ENCODE measurements around the gene SCN4B.

SCN4B gene

DNA sequence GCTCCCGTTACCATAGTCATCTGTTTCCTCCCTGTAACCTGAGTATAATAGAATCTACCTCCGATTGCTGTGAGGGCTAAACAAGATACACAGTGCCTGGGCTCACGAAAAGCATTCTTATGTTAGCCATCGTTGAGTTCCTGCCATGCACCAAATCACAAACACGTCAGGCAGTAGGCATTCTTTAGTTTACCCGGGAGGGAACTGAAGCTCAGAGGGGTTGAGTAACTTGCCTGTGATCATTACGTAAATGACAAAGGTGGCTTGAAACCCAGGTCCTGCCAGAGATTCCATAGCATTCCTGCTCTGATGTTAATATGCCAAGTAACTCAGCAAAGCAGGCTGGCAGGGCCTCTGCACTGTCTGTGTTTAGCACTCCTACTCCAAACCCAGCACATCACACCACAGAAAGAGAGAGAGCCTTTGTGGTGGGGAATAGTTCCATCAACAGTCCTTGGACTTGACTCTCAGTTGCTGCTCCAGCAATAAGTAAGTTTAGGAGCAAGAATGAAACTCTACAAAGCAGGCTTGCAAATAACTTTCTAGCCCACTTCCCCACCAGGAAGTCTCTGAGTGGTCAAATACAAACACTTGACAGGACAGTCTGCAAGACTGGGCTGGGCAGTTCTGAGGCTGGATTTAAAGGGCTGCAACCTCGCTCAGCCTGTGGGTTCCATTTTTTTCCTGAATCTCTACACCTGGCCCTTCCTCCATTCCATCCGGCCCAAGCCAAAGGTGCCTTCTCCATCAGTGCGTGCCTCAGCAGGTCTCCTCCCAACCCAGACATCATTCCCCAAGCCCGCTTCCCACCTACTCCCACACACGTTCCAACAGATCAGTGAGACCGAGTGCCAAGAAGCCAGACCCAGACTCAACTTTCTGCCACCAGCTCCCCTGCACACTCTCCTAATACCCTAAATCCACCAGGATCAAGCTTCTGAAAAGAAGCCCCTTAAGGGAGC is 22.7 kb upstream of the SCN4B start:
- peak overlapping the region in 1 of 7 experiments; percentile 29 for H3K4me3 ChIP-seq
- peak overlapping the region in 7 of 21 experiments; percentile 1 to 81 (median 55) for H3K27ac ChIP-seq

GRCh38 chr11:118174006-118174567 is 21.5 kb upstream of the SCN4B start:
- Histone ChIP-seq H3K4me3 (no peak overlapping the region), H3K27ac (peak overlapping the region in 3 of 21 experiments; percentile 29 to 81 (median 81))

- no peak overlapping the region for H3K4me3 ChIP-seq
- H3K27ac ChIP-seq = peak overlapping the region in 2 of 21 experiments; percentile 37 to 58
Observed at GRCh38 chr11:118172356-118172755, 19.7 kb upstream of the SCN4B start.

DNA sequence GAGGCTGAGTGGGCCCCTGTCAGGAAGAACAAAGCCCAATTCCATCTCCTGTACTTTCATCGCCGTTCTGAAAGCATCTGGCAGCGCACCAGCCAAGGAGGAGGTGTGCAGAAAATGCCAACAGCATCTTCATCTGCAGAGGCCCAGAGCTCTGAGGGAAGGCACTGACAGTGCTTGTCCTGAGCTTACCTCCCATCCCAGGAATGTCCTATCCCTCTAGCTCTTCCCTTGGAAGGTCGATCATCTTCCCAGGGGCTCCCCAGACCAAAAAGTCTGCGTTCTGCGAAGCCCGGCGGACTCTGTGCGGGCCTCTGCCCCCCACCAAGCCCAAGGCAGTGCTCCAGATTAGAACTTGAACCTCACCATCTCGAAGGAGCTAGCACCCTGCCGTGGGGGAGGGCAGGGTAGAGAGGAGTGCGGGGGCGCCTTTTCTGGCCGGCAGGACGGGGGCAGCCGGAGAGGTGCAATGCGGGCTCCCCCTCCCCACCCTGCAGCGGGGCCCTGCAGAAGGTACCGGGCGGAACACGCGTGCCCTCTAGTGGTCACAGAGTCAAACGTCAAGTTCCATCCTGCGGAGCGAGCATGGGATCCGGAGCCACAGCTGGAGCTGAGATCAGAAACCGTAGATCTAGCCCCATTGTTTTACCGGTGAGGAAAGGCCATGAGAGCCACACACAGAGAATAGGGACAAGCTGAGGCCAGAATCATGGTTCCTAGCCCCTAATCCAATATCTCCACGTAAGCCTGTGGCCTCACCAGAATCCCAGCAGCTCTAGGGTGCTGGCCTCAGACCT is 18.8 kb upstream of the SCN4B start:
- H3K4me3 ChIP-seq = no peak overlapping the region

GRCh38 chr11:118170882-118171268 is 18.3 kb upstream of the SCN4B start:
- H3K27ac ChIP-seq = no peak overlapping the region

More for the DNA sequence above, 18.8 kb upstream of the SCN4B start:
- H3K27ac ChIP-seq = peak overlapping the region in 1 of 21 experiments; percentile 58

DNA sequence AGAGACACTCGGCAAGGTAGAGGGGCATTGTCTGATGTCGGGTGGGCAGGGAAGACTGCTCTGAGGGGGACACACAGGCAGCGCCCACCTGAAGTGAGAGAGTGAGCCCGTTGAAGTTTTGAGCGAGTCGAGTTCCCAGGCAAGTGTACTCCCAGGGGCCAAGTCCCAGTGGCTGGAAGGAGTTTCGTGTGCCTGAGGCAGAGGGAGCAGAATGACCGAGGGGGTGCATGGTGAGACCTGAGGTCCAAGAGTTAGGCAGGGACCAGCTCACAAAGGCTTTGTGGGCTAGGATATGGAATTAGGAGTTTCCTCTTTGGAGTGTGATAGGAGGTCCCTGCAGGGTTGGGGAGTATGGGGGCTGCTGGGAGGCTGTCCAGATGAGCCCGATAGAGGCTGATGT is 17.6 kb upstream of the SCN4B start:
- no peak overlapping the region for H3K4me3 ChIP-seq
- H3K27ac ChIP-seq = no peak overlapping the region

More at GRCh38 chr11:118170882-118171268, 18.3 kb upstream of the SCN4B start:
- H3K4me3 ChIP-seq = no peak overlapping the region

- Histone ChIP-seq H3K4me3 (no peak overlapping the region), H3K27ac (no peak overlapping the region)
Observed at GRCh38 chr11:118169300-118170140, 16.9 kb upstream of the SCN4B start.

DNA sequence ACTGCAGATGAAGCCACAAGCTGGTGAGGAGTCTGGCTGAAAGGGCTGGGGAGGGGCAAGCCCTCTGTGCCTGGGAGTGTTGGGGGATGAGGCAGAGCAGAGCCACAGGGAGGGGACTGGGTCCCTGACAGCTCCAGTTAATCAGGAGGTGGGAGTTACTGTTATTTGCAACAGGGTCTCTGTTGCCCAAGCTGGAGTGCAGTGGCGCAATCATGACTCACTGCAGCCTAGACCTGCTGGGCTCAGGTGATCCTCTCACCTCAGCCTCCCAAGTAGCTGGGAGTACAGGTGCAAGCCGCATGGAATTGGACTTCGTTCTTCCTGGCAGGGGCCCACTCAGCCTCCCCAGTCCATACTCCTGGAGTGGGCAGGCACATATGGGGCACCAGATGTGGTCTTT is 16.1 kb upstream of the SCN4B start:
- H3K27ac ChIP-seq = no peak overlapping the region
- H3K4me3 ChIP-seq = no peak overlapping the region

- Histone ChIP-seq H3K27ac (no peak overlapping the region), H3K4me3 (no peak overlapping the region)
Observed at GRCh38 chr11:118168316-118168715, 15.7 kb upstream of the SCN4B start.

- no peak overlapping the region for H3K27ac ChIP-seq
Observed at GRCh38 chr11:118167906-118168305, 15.3 kb upstream of the SCN4B start.

DNA sequence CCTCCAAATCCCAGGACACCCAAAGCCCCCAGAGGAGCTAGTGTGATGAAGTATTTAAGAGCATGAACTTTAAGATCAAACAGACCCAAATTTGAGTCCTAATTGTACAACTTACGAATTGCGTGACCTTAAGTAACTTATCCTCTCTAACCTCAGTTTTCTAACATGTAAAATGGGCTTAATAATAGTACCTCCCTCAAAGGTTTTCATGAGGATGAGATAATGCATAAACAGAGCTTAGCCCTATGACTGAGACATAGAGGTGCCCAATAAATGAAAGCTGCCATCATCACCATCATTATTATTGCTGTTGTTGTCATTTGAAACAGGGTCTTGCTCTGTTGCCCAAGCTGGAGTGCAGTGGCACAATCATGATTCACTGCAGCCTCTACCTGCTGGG is 14.6 kb upstream of the SCN4B start:
- Histone ChIP-seq H3K27ac (no peak overlapping the region), H3K4me3 (no peak overlapping the region)

More at GRCh38 chr11:118167906-118168305, 15.3 kb upstream of the SCN4B start:
- no peak overlapping the region for H3K4me3 ChIP-seq

GRCh38 chr11:118166641-118167040 is 14.0 kb upstream of the SCN4B start:
- no peak overlapping the region for H3K27ac ChIP-seq

DNA sequence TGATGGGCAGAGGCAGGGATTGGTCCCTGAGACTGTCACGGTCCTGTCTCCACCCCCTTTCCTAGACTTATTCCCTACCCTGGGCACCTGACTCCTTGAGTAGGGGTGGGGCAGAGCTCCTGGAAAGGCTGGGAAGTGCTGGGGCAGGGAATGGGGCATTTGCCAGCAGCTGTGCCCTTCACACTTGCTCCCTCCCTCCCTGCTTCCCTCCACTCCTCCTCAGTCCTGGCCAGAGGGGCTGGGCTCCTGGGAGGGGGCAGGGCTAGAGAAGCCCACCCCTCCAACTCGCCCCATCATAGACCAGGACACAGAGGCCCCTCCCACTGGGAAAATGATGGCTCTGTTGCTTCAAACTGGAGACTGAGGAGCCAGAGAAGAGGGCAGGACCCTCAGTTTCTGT is 12.3 kb upstream of the SCN4B start:
- H3K27ac ChIP-seq = no peak overlapping the region
- H3K4me3 ChIP-seq = no peak overlapping the region

More at GRCh38 chr11:118166641-118167040, 14.0 kb upstream of the SCN4B start:
- H3K4me3 ChIP-seq = no peak overlapping the region

GRCh38 chr11:118163494-118163893 is 10.9 kb upstream of the SCN4B start:
- H3K4me3 ChIP-seq = no peak overlapping the region
- H3K27ac ChIP-seq = no peak overlapping the region

- Histone ChIP-seq H3K27ac (no peak overlapping the region), H3K4me3 (no peak overlapping the region)
Observed at GRCh38 chr11:118162846-118163245, 10.2 kb upstream of the SCN4B start.

- no peak overlapping the region for H3K27ac ChIP-seq
- H3K4me3 ChIP-seq = no peak overlapping the region
Observed at GRCh38 chr11:118161786-118162185, 9.2 kb upstream of the SCN4B start.

GRCh38 chr11:118157186-118157895 is 4.7 kb upstream of the SCN4B start:
- Histone ChIP-seq H3K4me3 (no peak overlapping the region), H3K27ac (no peak overlapping the region)

- H3K27ac ChIP-seq = no peak overlapping the region
- H3K4me3 ChIP-seq = no peak overlapping the region
Observed at GRCh38 chr11:118156531-118157185, 4.0 kb upstream of the SCN4B start.
